Adrenal gland (tissue), 5 donors: ENCODE results near the gene DNAJC6.

Source experiments
- CTCF ChIP-seq, 6 experiments: fragments of 450-650 bp in 4 of 6; fragments of 200-600 bp in 2 of 6; sonication (generic) in 1 of 6; IDR thresholded peaks; 1 replicate in 5 of 6; 2 replicates in 1 of 6; pipeline versions ENCODE4 v1.5.1 to v1.8.0; 2016 to 2021; ENCODE audit warnings: antibody characterized with exemption in 6 of 6, mild to moderate bottlenecking in 2 of 6, moderate library complexity in 1 of 6
- POLR2A ChIP-seq, 2 donors: fragments of 450-650 bp; IDR thresholded peaks; one replicate each; pipeline ENCODE4 v1.6.1; 2017; ENCODE audit warnings: antibody characterized with exemption in 2 of 2, mild to moderate bottlenecking in 2 of 2, moderate library complexity in 1 of 2
- donor health status: DM: no; HTN: no; CAD: no.

GRCh38 chr1:65393928-65394327, 84.6 kb downstream of the DNAJC6 start:
- TF ChIP-seq POLR2A (IDR thresholded peaks at IDR 0.05) (no peak), CTCF (IDR thresholded peaks at IDR 0.05) (no peak)
